Measurements from ENCODE around the gene NT5DC2.

The NT5DC2 gene

DNA sequence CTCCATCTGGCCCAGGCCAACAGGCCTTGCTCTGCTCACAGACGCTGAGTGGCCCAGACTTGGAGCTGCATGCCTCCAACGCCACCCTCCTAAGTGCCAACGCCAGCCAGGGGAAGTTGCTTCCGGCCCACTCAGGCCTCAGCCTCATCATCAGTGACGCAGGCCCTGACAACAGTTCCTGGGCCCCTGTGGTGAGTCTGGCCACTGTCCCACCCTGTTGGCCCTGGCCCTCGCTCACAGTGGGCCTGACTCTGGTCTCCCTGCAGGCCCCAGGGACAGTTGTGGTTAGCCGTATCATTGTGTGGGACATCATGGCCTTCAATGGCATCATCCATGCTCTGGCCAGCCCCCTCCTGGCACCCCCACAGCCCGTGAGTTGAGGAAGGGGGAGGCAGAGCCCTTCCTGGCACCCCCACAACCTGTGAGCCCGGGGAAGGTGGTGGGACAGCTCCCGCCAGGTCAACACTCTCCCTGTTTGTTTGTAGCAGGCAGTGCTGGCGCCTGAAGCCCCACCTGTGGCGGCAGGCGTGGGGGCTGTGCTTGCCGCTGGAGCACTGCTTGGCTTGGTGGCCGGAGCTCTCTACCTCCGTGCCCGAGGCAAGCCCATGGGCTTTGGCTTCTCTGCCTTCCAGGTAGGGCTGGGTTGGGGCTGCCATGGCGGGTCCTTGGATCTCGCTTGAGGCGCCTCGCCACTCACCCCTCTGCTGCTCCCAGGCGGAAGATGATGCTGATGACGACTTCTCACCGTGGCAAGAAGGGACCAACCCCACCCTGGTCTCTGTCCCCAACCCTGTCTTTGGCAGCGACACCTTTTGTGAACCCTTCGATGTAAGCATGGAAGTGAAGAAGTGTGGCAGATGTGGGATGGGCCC, 10.0 kb downstream of the NT5DC2 start:
- no peak for FAIRE-seq

DNA sequence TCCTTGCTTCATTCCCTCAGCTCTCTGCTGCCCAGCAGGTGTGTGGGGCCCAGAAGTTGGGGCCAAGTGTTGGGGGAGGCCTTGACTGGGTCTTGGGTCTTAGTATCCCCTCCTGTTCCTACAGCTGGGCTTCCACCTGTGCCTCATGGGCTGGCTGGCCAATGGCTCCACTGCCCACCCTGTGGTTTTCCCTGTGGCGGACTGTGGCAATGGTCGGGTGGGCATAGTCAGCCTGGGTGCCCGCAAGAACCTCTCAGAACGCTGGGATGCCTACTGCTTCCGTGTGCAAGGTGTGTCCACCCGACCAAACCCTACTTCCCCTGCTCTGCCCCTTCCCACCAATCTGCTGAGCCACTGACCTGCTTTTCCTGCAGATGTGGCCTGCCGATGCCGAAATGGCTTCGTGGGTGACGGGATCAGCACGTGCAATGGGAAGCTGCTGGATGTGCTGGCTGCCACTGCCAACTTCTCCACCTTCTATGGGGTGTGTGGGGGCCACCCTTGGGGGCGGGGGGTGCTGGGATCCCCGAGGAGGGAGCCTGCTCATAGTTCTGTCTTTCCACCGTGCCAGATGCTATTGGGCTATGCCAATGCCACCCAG, 10.9 kb downstream of the NT5DC2 start:
- no peak for DNase-seq (ENCODE audit: insufficient read length)
- no peak for FAIRE-seq
- TF ChIP-seq POLR2AphosphoS5 (IDR thresholded peaks at IDR 0.05; ENCODE audit: low read depth, low read length): no peak
- no peak for TF ChIP-seq POLR2A (IDR thresholded peaks at IDR 0.05; ENCODE audit: low read depth, low read length)
- no peak for TF ChIP-seq TAF1 (IDR thresholded peaks at IDR 0.05; ENCODE audit: borderline replicate concordance, low read depth, low read length)

More for the DNA sequence above, 10.0 kb downstream of the NT5DC2 start:
- no peak for DNase-seq (ENCODE audit: insufficient read length)
- no peak for TF ChIP-seq POLR2AphosphoS5 (IDR thresholded peaks at IDR 0.05; ENCODE audit: low read depth, low read length)
- no peak for TF ChIP-seq POLR2A (IDR thresholded peaks at IDR 0.05; ENCODE audit: low read depth, low read length)
- no peak for TF ChIP-seq TAF1 (IDR thresholded peaks at IDR 0.05; ENCODE audit: borderline replicate concordance, low read depth, low read length)

DNA sequence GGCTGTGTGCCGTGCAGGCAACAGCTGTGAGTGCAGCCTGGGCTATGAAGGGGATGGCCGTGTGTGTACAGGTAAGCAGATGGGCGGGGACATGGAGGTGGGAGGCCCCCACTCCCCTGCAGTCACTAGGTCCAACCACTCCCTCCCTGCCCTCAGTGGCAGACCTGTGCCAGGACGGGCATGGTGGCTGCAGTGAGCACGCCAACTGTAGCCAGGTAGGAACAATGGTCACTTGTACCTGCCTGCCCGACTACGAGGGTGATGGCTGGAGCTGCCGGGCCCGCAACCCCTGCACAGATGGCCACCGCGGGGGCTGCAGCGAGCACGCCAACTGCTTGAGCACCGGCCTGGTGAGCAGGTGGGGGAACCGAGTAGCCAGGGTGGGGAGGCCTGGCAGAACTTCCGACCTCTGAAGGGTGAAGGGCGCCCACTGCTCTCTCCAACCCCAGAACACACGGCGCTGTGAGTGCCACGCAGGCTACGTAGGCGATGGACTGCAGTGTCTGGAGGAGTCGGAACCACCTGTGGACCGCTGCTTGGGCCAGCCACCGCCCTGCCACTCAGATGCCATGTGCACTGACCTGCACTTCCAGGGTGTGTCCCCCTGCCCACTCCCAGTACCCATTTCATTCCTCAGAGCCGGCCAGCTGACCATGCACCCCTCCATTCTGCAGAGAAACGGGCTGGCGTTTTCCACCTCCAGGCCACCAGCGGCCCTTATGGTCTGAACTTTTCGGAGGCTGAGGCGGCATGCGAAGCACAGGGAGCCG, 11.6 kb downstream of the NT5DC2 start:
- TF ChIP-seq TAF1 (IDR thresholded peaks at IDR 0.05; ENCODE audit: borderline replicate concordance, low read depth, low read length) (no peak), POLR2AphosphoS5 (IDR thresholded peaks at IDR 0.05; ENCODE audit: low read depth, low read length) (no peak), POLR2A (IDR thresholded peaks at IDR 0.05; ENCODE audit: low read depth, low read length) (no peak)
- DNase-seq (ENCODE audit: insufficient read length) (no peak), FAIRE-seq (no peak)

- no peak for TF ChIP-seq TAF1 (IDR thresholded peaks at IDR 0.05; ENCODE audit: borderline replicate concordance, low read depth, low read length)
- TF ChIP-seq POLR2A (IDR thresholded peaks at IDR 0.05; ENCODE audit: low read depth, low read length): no peak
- no peak for TF ChIP-seq POLR2AphosphoS5 (IDR thresholded peaks at IDR 0.05; ENCODE audit: low read depth, low read length)
- DNase-seq (ENCODE audit: insufficient read length) (no peak), FAIRE-seq (no peak)
These were observed 12.2 kb downstream of the NT5DC2 start for GRCh38 chr3:52521488-52521824.

DNA sequence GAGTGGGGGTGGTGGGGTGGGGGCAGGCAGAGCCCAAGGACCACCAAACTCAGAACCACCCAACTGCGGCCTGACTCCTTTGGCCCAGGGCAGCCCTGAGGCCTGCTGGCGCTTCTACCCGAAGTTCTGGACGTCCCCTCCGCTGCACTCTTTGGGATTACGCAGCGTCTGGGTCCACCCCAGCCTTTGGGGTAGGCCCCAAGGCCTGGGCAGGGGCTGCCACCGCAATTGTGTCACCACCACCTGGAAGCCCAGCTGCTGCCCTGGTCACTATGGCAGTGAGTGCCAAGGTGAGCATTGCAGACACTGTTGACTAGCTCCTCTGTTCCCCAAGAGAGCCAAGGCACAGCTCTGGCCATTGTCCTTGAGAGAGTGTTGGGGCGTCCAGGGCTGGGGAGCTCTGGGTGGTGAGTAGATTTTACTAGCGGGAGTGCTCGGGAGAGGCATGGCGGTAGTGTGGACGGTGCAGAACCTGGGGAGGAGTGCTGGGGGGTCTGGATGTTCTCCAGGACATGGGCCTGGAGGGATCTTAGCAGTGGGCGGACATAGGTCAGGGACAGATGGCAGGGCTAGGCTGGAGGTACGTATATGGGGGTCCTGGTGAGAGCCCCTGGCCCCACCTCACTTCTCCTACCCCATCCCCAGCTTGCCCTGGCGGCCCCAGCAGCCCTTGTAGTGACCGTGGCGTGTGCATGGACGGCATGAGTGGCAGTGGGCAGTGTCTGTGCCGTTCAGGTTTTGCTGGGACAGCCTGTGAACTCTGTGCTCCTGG, 12.8 kb downstream of the NT5DC2 start:
- no peak for DNase-seq (ENCODE audit: insufficient read length)
- no peak for TF ChIP-seq POLR2AphosphoS5 (IDR thresholded peaks at IDR 0.05; ENCODE audit: low read depth, low read length)
- no peak for TF ChIP-seq TAF1 (IDR thresholded peaks at IDR 0.05; ENCODE audit: borderline replicate concordance, low read depth, low read length)
- TF ChIP-seq POLR2A (IDR thresholded peaks at IDR 0.05; ENCODE audit: low read depth, low read length): no peak
- no peak for FAIRE-seq

GRCh38 chr3:52520141-52520667, 13.5 kb downstream of the NT5DC2 start:
- FAIRE-seq: no peak

DNA sequence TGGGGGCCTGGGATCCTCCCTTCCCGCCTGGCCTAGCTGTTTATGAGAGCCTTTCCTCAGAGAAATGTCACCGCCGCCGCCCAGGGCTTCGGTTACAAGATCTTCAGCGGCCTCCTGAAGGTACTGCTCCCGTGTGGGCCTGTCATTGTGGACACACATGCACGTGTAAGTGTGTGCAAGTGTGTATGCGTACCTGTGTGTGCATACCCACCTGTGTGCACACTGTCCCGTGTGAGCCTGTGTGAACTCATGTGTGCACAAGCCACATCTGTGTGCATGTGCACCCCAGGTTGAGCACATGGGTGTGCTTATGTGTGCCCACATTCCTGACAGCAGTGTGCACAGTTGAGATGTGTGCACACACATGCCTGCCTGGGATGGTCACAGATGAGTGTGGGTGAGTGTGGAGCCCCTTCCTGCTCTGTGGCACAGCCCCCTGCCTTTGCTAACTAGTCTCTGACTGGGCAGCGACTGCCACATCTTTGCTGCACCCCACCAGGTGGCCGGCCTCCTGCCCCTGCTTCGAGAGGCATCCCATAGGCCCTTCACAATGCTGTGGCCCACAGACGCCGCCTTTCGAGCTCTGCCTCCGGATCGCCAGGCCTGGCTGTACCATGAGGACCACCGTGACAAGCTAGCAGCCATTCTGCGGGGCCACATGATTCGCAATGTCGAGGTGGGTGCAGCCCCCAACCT, 14.1 kb downstream of the NT5DC2 start:
- FAIRE-seq: no peak
- TF ChIP-seq POLR2AphosphoS5 (IDR thresholded peaks at IDR 0.05; ENCODE audit: low read depth, low read length): no peak
- no peak for TF ChIP-seq POLR2A (IDR thresholded peaks at IDR 0.05; ENCODE audit: low read depth, low read length)
- TF ChIP-seq TAF1 (IDR thresholded peaks at IDR 0.05; ENCODE audit: borderline replicate concordance, low read depth, low read length): no peak
- no peak for DNase-seq (ENCODE audit: insufficient read length)

More at GRCh38 chr3:52520141-52520667, 13.5 kb downstream of the NT5DC2 start:
- no peak for DNase-seq (ENCODE audit: insufficient read length)
- TF ChIP-seq TAF1 (IDR thresholded peaks at IDR 0.05; ENCODE audit: borderline replicate concordance, low read depth, low read length) (no peak), POLR2AphosphoS5 (IDR thresholded peaks at IDR 0.05; ENCODE audit: low read depth, low read length) (no peak), POLR2A (IDR thresholded peaks at IDR 0.05; ENCODE audit: low read depth, low read length) (no peak)

GRCh38 chr3:52518723-52519444, 14.8 kb downstream of the NT5DC2 start:
- TF ChIP-seq POLR2A (IDR thresholded peaks at IDR 0.05; ENCODE audit: low read depth, low read length): no peak
- TF ChIP-seq TAF1 (IDR thresholded peaks at IDR 0.05; ENCODE audit: borderline replicate concordance, low read depth, low read length): no peak
- TF ChIP-seq POLR2AphosphoS5 (IDR thresholded peaks at IDR 0.05; ENCODE audit: low read depth, low read length): no peak
- no peak for DNase-seq (ENCODE audit: insufficient read length)
- FAIRE-seq: no peak

DNA sequence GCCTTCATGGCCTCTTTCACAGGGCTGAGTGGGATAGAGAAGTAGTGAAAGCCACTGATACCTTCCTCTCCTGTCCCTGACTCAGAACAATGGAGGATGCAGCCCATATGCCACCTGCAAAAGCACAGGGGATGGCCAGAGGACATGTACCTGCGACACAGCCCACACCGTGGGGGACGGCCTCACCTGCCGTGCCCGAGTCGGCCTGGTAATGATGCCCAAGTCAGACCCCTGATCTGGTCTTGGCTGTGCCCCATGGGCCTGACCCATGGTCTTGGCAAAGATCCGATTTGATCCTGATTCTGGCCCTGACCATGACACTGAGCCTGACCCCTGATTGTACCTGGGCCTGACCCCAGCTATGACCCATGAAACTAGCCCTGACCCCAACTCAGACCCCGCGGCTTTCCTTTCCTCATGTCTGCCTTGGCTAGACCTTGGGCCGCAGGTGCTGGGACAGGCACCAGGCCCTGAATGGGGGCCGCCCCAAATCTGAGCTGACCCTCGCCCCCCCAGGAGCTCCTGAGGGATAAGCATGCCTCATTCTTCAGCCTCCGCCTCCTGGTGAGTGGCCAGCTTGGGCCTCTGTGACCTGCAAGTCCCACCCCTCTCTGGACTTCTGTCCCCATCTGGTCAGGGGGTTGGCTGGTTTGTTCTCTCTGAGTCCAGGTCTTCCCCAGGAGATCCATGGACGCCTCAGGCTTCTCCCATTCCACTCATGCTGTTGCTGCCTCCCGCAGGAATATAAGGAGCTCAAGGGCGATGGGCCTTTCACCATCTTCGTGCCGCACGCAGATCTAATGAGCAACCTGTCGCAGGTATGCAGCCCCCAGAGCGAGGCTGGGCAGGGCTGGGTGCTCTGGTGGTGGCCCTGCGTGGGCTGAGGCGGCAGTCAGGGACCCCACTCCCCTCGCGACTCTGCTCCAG, 15.6 kb downstream of the NT5DC2 start:
- FAIRE-seq (no peak), DNase-seq (ENCODE audit: insufficient read length) (no peak)
- TF ChIP-seq POLR2A (IDR thresholded peaks at IDR 0.05; ENCODE audit: low read depth, low read length) (no peak), TAF1 (IDR thresholded peaks at IDR 0.05; ENCODE audit: borderline replicate concordance, low read depth, low read length) (no peak), POLR2AphosphoS5 (IDR thresholded peaks at IDR 0.05; ENCODE audit: low read depth, low read length) (no peak)
